HUES48 (cell line): ENCODE measurements around the gene KLF6.
"Not testable (repeated sequence)": the region's sequence is repeated elsewhere in the genome, so short reads cannot be mapped to it uniquely, and the experiment has no call there.

Experiments
- H3K27ac ChIP-seq: one replicate; pipeline ENCODE4 v1.7.0; 2013; ENCODE audit warnings: low read depth, low read length, inconsistent platforms
- H3K27me3 ChIP-seq: 2 replicates; pipeline ENCODE4 v1.6.1; 2013; ENCODE audit warnings: mild to moderate bottlenecking, low read length; ENCODE audit not compliant: control insufficient read depth, insufficient read depth
- H3K36me3 ChIP-seq: 2 replicates; pipeline ENCODE4 v1.6.1; 2013; ENCODE audit warnings: low read length; ENCODE audit not compliant: control insufficient read depth, insufficient read depth
- H3K4me1 ChIP-seq: 2 replicates; pipeline ENCODE4 v1.6.1; 2013; ENCODE audit warnings: mild to moderate bottlenecking, low read length; ENCODE audit not compliant: control insufficient read depth, insufficient read depth
- H3K4me3 ChIP-seq: 2 replicates; pipeline ENCODE4 v1.5.1; 2013; ENCODE audit warnings: mild to moderate bottlenecking, low read depth, low read length
- H3K9ac ChIP-seq: 2 replicates; pipeline ENCODE4 v1.6.1; 2013; ENCODE audit warnings: mild to moderate bottlenecking, low read depth, low read length, moderate library complexity
- H3K9me3 ChIP-seq: 2 replicates; pipeline ENCODE4 v1.6.1; 2013; ENCODE audit warnings: low read length; ENCODE audit not compliant: control insufficient read depth, insufficient read depth

KLF6 gene

GRCh38 chr10:3738855-3739350, 46.1 kb downstream of the KLF6 start:
- Histone ChIP-seq H3K4me3 (no peak overlapping the region), H3K9me3 (no peaks in the 10 kb centered on the region), H3K4me1 (peaks cover 4% of the 10 kb centered on the region), H3K27me3 (no peaks in the 10 kb centered on the region), H3K36me3 (no peaks in the 10 kb centered on the region), H3K27ac (no peak overlapping the region), H3K9ac (no peak overlapping the region)

- Histone ChIP-seq H3K36me3 (no peaks in the 10 kb centered on the region), H3K27me3 (no peaks in the 10 kb centered on the region), H3K9ac (no peak overlapping the region), H3K4me1 (peaks cover 4% of the 10 kb centered on the region), H3K27ac (no peak overlapping the region), H3K4me3 (no peak overlapping the region), H3K9me3 (no peaks in the 10 kb centered on the region)
Measured at GRCh38 chr10:3737864-3738263, 47.1 kb downstream of the KLF6 start.

GRCh38 chr10:3735175-3735574, 49.8 kb downstream of the KLF6 start:
- no peaks in the 10 kb centered on the region for H3K36me3 ChIP-seq
- no peaks in the 10 kb centered on the region for H3K9me3 ChIP-seq
- peaks cover 4% of the 10 kb centered on the region for H3K4me1 ChIP-seq
- no peak overlapping the region for H3K27ac ChIP-seq
- H3K9ac ChIP-seq: no peak overlapping the region
- no peak overlapping the region for H3K4me3 ChIP-seq
- H3K27me3 ChIP-seq: no peaks in the 10 kb centered on the region

- Histone ChIP-seq H3K4me1 (peaks cover 4% of the 10 kb centered on the region), H3K9me3 (no peaks in the 10 kb centered on the region), H3K9ac (no peak overlapping the region), H3K36me3 (no peaks in the 10 kb centered on the region), H3K27ac (no peak overlapping the region), H3K27me3 (no peaks in the 10 kb centered on the region), H3K4me3 (no peak overlapping the region)
Measured at GRCh38 chr10:3734111-3734510, 50.9 kb downstream of the KLF6 start.

GRCh38 chr10:3732183-3732582, 52.8 kb downstream of the KLF6 start:
- H3K27ac ChIP-seq, H3K4me1 ChIP-seq, H3K27me3 ChIP-seq, H3K9me3 ChIP-seq, H3K4me3 ChIP-seq, H3K36me3 ChIP-seq, H3K9ac ChIP-seq: not testable (repeated sequence)

- H3K4me1 ChIP-seq: no peaks in the 10 kb centered on the region
- H3K27me3 ChIP-seq: no peaks in the 10 kb centered on the region
- no peaks in the 10 kb centered on the region for H3K9me3 ChIP-seq
- no peaks in the 10 kb centered on the region for H3K36me3 ChIP-seq
- no peak overlapping the region for H3K27ac ChIP-seq
- no peak overlapping the region for H3K9ac ChIP-seq
- H3K4me3 ChIP-seq: no peak overlapping the region
Measured at GRCh38 chr10:3729397-3729976, 55.5 kb downstream of the KLF6 start.

GRCh38 chr10:3728563-3728962, 56.4 kb downstream of the KLF6 start:
- Histone ChIP-seq H3K9ac (no peak overlapping the region), H3K9me3 (no peaks in the 10 kb centered on the region), H3K36me3 (no peaks in the 10 kb centered on the region)

GRCh38 chr10:3727268-3727667, 57.7 kb downstream of the KLF6 start:
- Histone ChIP-seq H3K4me1 (no peaks in the 10 kb centered on the region), H3K27ac (no peak overlapping the region), H3K27me3 (no peaks in the 10 kb centered on the region), H3K9me3 (no peaks in the 10 kb centered on the region), H3K4me3 (no peak overlapping the region), H3K36me3 (no peaks in the 10 kb centered on the region), H3K9ac (no peak overlapping the region)

More at GRCh38 chr10:3728563-3728962, 56.4 kb downstream of the KLF6 start:
- Histone ChIP-seq H3K4me3 (no peak overlapping the region), H3K4me1 (no peaks in the 10 kb centered on the region), H3K27ac (no peak overlapping the region), H3K27me3 (no peaks in the 10 kb centered on the region)
